Astrocyte (in vitro differentiated cells and primary cell): Measurements from ENCODE around the gene CCDC102B. TPM values are rescaled to one million over a fixed set of nuclear protein-coding genes. Genes with fewer than 3 reads are reported as not detected.

Experiments
- DNase-seq: peaks from one replicate; pipeline ENCODE4 v3.0.0-alpha.2; 2010; ENCODE audit warnings: low read depth
- FAIRE-seq: peaks from 2 replicates; lab custom pipeline; 2011; peaks lifted over from hg19 to GRCh38; lab: Jason Lieb, UNC
- H2AFZ ChIP-seq: 2 replicates; pipeline ENCODE4 v1.6.0; 2012; ENCODE audit warnings: low read depth, low read length, inconsistent platforms
- H3K27ac ChIP-seq: 2 replicates; pipeline ENCODE4 v1.5.1; 2011; ENCODE audit warnings: low read depth, low read length, inconsistent platforms
- H3K27me3 ChIP-seq: 2 replicates; pipeline ENCODE4 v1.6.0; 2011; ENCODE audit warnings: low read length, inconsistent platforms; ENCODE audit not compliant: insufficient read depth
- H3K36me3 ChIP-seq: 2 replicates; pipeline ENCODE4 v1.5.1; 2011; ENCODE audit warnings: low read length, inconsistent platforms; ENCODE audit not compliant: insufficient read depth
- H3K4me1 ChIP-seq: 2 replicates; pipeline ENCODE4 v1.5.1; 2011; ENCODE audit warnings: low read length, inconsistent platforms; ENCODE audit not compliant: insufficient read depth
- H3K4me2 ChIP-seq: 2 replicates; pipeline ENCODE4 v1.6.0; 2012; ENCODE audit warnings: low read length, inconsistent platforms
- H3K4me3 ChIP-seq: 2 replicates; pipeline ENCODE4 v1.5.1; 2011; ENCODE audit warnings: low read depth, mild to moderate bottlenecking, low read length, inconsistent platforms; ENCODE audit not compliant: insufficient read depth
- H3K79me2 ChIP-seq: 2 replicates; pipeline ENCODE4 v1.6.0; 2012; ENCODE audit warnings: mild to moderate bottlenecking, low read length, inconsistent platforms; ENCODE audit not compliant: insufficient read depth
- H3K9ac ChIP-seq: 2 replicates; pipeline ENCODE4 v1.6.0; 2012; ENCODE audit warnings: mild to moderate bottlenecking, low read length, inconsistent platforms
- H3K9me3 ChIP-seq: 2 replicates; pipeline ENCODE4 v1.5.1; 2012; ENCODE audit warnings: low read depth, mild to moderate bottlenecking, low read length, inconsistent platforms; ENCODE audit not compliant: insufficient read depth
- H4K20me1 ChIP-seq: 2 replicates; pipeline ENCODE4 v1.6.0; 2012; ENCODE audit warnings: low read length, inconsistent platforms; ENCODE audit not compliant: insufficient read depth
- H3K27ac Mint-ChIP-seq: one replicate; pipeline ENCODE4 v1.8.0; 2021; ENCODE audit warnings: mild to moderate bottlenecking, mixed read lengths; ENCODE audit not compliant: unreplicated experiment
- H3K27me3 Mint-ChIP-seq: one replicate; pipeline ENCODE4 v1.8.0; 2021; ENCODE audit warnings: low read depth, mixed read lengths; ENCODE audit not compliant: unreplicated experiment
- H3K36me3 Mint-ChIP-seq: one replicate; pipeline ENCODE4 v1.8.0; 2021; ENCODE audit warnings: low read depth, mixed read lengths; ENCODE audit not compliant: unreplicated experiment
- H3K4me1 Mint-ChIP-seq: one replicate; pipeline ENCODE4 v1.8.0; 2021; ENCODE audit warnings: low read depth, mixed read lengths; ENCODE audit not compliant: unreplicated experiment
- H3K4me3 Mint-ChIP-seq: one replicate; pipeline ENCODE4 v1.8.0; 2021; ENCODE audit warnings: mild to moderate bottlenecking, moderate library complexity, mixed read lengths; ENCODE audit not compliant: unreplicated experiment
- H3K9me3 Mint-ChIP-seq: one replicate; pipeline ENCODE4 v1.8.0; 2021; ENCODE audit warnings: mild to moderate bottlenecking, mixed read lengths; ENCODE audit not compliant: unreplicated experiment
- EZH2 ChIP-seq: IDR thresholded peaks from 2 replicates; pipeline ENCODE4 v1.6.1; 2012; ENCODE audit warnings: mild to moderate bottlenecking, low read length, inconsistent platforms; ENCODE audit not compliant: insufficient read depth
- total RNA-seq: library from RNA; stranded (reverse); gene quantifications from 2 replicates; pipeline ENCODE4 v1.2.1, GENCODE V29; 2021
- TF ChIP-seq, protein P1 (sequence below): IDR thresholded peaks from 2 replicates; pipeline ENCODE4 v1.5.1; 2011; ENCODE audit warnings: low read depth, mild to moderate bottlenecking, inconsistent platforms, low read length, moderate library complexity; ENCODE audit not compliant: insufficient read depth

CCDC102B gene
- total RNA-seq, 1 donor from 2014 or later, result 7.9 TPM

DNA sequence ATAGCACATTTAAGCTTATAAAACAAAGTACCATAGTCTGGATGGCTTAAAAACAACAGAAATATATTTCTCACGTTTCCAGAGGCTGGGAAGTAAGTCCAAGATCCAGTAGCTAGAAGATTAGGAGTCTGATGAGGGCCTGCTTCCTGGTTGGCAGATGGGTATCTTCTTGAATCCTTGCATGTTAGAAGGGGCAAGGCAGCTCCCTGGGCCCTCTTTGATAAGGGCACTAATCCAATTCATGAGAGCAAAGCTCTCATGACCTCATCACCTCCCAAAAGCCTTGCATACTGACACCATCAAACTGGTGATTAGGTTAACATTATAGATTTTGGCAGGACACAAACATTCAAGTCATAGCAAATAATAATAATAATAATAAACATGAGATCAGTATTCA lies 146.4 kb downstream of the CCDC102B start:
- Mint-ChIP-seq H3K27ac (no peak overlapping the region), H3K27me3 (no peaks in the 10 kb centered on the region), H3K4me3 (no peak overlapping the region), H3K9me3 (no peaks in the 10 kb centered on the region), H3K4me1 (peaks cover 3% of the 10 kb centered on the region), H3K36me3 (no peaks in the 10 kb centered on the region)
- no peaks in the 10 kb centered on the region for H4K20me1 ChIP-seq
- H3K4me3 ChIP-seq, result no peak overlapping the region
- H3K79me2 ChIP-seq, result no peaks in the 10 kb centered on the region
- no peaks in the 10 kb centered on the region for H3K4me1 ChIP-seq
- no peak overlapping the region for H3K4me2 ChIP-seq
- no peak for DNase-seq
- no peak for TF ChIP-seq EZH2
- TF ChIP-seq, protein P1, sequence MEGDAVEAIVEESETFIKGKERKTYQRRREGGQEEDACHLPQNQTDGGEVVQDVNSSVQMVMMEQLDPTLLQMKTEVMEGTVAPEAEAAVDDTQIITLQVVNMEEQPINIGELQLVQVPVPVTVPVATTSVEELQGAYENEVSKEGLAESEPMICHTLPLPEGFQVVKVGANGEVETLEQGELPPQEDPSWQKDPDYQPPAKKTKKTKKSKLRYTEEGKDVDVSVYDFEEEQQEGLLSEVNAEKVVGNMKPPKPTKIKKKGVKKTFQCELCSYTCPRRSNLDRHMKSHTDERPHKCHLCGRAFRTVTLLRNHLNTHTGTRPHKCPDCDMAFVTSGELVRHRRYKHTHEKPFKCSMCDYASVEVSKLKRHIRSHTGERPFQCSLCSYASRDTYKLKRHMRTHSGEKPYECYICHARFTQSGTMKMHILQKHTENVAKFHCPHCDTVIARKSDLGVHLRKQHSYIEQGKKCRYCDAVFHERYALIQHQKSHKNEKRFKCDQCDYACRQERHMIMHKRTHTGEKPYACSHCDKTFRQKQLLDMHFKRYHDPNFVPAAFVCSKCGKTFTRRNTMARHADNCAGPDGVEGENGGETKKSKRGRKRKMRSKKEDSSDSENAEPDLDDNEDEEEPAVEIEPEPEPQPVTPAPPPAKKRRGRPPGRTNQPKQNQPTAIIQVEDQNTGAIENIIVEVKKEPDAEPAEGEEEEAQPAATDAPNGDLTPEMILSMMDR, result no peak
- FAIRE-seq, result no peak
- H3K9me3 ChIP-seq, result no peaks in the 10 kb centered on the region
- no peak overlapping the region for H3K27ac ChIP-seq
- no peak overlapping the region for H3K9ac ChIP-seq
- no peak overlapping the region for H2AFZ ChIP-seq
- H3K27me3 ChIP-seq, result no peaks in the 10 kb centered on the region
- H3K36me3 ChIP-seq, result no peaks in the 10 kb centered on the region

DNA sequence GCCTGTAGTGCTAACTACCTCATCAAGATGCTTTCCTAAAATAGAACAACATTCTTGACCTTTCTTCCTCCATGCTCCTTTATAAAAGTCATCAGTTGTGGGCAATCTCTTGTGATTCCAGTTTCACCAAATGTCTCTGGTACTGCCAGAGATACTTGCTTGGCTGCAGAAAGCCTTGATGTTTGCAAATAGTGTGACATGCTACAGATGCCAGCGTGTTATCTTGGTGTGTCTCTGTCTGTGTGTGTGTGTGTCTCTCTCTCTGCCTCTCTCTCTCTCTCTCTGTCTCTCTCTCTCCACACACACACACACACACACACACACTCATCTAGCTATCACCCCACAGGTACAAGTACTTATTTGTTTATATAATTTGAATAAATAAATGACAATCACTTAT lies 146.9 kb downstream of the CCDC102B start:
- H3K9me3 ChIP-seq, result no peaks in the 10 kb centered on the region
- H3K9ac ChIP-seq, result no peak overlapping the region
- no peak overlapping the region for H3K4me2 ChIP-seq
- H3K4me1 Mint-ChIP-seq, result peaks cover 3% of the 10 kb centered on the region
- no peak overlapping the region for H3K4me3 Mint-ChIP-seq
- H3K9me3 Mint-ChIP-seq, result no peaks in the 10 kb centered on the region
- no peaks in the 10 kb centered on the region for H3K79me2 ChIP-seq
- no peaks in the 10 kb centered on the region for H3K27me3 ChIP-seq
- H3K36me3 ChIP-seq, result no peaks in the 10 kb centered on the region
- H3K27ac ChIP-seq, result no peak overlapping the region
- DNase-seq (no peak), FAIRE-seq (peak; percentile 59)
- no peak for TF ChIP-seq EZH2
- TF ChIP-seq, protein P1, result no peak
- no peaks in the 10 kb centered on the region for H3K36me3 Mint-ChIP-seq
- no peaks in the 10 kb centered on the region for H3K4me1 ChIP-seq
- no peaks in the 10 kb centered on the region for H4K20me1 ChIP-seq
- no peaks in the 10 kb centered on the region for H3K27me3 Mint-ChIP-seq
- no peak overlapping the region for H3K27ac Mint-ChIP-seq
- no peak overlapping the region for H3K4me3 ChIP-seq
- H2AFZ ChIP-seq, result no peak overlapping the region

DNA sequence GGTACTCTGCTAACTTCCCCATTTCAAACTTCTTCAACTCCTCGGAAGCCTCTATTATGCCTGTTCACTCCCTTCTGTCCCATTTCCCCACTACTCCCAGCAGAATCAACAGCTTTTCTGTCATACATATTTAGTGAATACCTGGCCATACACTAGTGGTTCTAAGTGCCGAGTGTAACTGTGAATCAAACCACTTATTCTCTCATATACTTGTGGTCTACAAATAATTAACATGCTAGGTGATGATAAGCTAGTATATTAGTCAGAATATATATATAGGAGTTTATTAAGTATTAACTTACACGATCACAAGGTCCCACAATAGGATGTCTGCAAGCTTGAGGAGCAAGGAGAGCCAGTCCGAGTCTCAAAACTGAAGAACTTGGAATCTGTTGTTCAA lies 150.7 kb downstream of the CCDC102B start:
- Histone ChIP-seq H3K79me2 (no peaks in the 10 kb centered on the region), H3K4me1 (no peaks in the 10 kb centered on the region), H3K9ac (no peak overlapping the region), H4K20me1 (no peaks in the 10 kb centered on the region), H3K36me3 (no peaks in the 10 kb centered on the region), H2AFZ (no peak overlapping the region), H3K27ac (no peak overlapping the region), H3K27me3 (no peaks in the 10 kb centered on the region), H3K9me3 (no peaks in the 10 kb centered on the region), H3K4me2 (no peak overlapping the region), H3K4me3 (no peak overlapping the region)
- Mint-ChIP-seq H3K27ac (no peak overlapping the region), H3K36me3 (no peaks in the 10 kb centered on the region), H3K27me3 (no peaks in the 10 kb centered on the region), H3K9me3 (no peaks in the 10 kb centered on the region), H3K4me3 (no peak overlapping the region), H3K4me1 (peaks cover 3% of the 10 kb centered on the region)
- TF ChIP-seq EZH2, result no peak
- TF ChIP-seq, protein P1, result no peak
- FAIRE-seq, result no peak
- no peak for DNase-seq
